ENCODE results near the gene PRPF40A. TPM values are rescaled to one million over a fixed set of nuclear protein-coding genes. Genes with fewer than 3 reads are reported as not detected.

Gene PRPF40A
- total and polyA plus RNA-seq, 9 of the 15 experiments (the other 6 are each of a cell fraction or from before 2014, with no cell fraction given): 168 to 304 (median 264) TPM

DNA sequence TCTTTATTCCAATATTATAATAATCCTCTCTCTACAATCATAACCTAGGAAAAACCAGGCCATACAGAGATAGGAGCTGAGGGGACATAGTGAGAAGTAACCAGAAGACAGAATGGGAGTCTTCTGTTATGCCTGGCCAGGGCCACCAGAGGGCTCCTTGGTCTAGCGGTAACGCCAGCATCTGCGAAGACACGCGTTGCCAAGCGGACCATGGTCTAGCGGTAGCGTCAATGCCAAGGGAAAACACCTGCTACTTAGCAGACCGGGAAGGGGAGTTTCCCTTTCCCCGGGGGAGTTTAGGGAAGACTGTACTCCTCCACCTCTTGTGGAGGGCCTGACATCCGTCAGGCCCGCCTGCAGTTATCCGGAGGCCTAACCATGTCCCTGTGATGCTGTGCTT lies 37.8 kb upstream of the PRPF40A start:
- Histone ChIP-seq H2AFZ (ENCODE audit: low read depth, low read length) (no peak overlapping the region), H4K20me1 (replicated peaks; ENCODE audit: control insufficient read depth, insufficient read depth, low read length) (no peaks in the 10 kb centered on the region), H3K27me3 (ENCODE audit: control insufficient read depth in 2 of 2, insufficient read depth in 2 of 2, low read length in 2 of 2) (no peaks in the 10 kb centered on the region), H3K4me1 (replicated peaks in 1 of 2; ENCODE audit: control insufficient read depth in 2 of 2, insufficient read depth in 2 of 2, low read length in 2 of 2) (no peaks in the 10 kb centered on the region), H3K9ac (ENCODE audit: insufficient read depth in 1 of 2, low read depth in 2 of 2, low read length in 2 of 2) (no peak overlapping the region), H3K27ac (ENCODE audit: extremely low read depth, low read depth, low read length) (no peak overlapping the region), H3K4me2 (ENCODE audit: insufficient read depth, low read length) (no peak overlapping the region), H3K36me3 (ENCODE audit: control insufficient read depth, insufficient read depth, low read length) (peaks cover 58% of the 10 kb centered on the region; the same call in 2 of the 3 replicates), H3K79me2 (ENCODE audit: control insufficient read depth, insufficient read depth, low read length) (no peaks in the 10 kb centered on the region), H3K9me3 (replicated peaks; ENCODE audit: control insufficient read depth, insufficient read depth, low read depth, low read length) (no peaks in the 10 kb centered on the region), H3K4me3 (no peak overlapping the region), H3K9me1 (ENCODE audit: control insufficient read depth, insufficient read depth, low read length) (no peaks in the 10 kb centered on the region)
- ChIA-PET POLR2A (no interaction called here), CTCF (ENCODE audit: low intra/inter-chr PET ratio) (no interaction called here)
- DNase-seq (ENCODE audit: extremely low read depth in 1 of 4, low spot score in 3 of 4) (peak in 1 of 4 experiments; percentile 15), FAIRE-seq (no peak), ATAC-seq (no peak)
- in situ Hi-C loops (cut with MboI) (no loop called here), intact Hi-C loops (cut with micrococcal nuclease) (no loop called here)
- WGBS (ENCODE audit: insufficient coverage, low coverage, missing lambda C conversion rate): 97% methylated on average over 13 of the region's 13 CpGs
- TF ChIP-seq, protein P1, sequence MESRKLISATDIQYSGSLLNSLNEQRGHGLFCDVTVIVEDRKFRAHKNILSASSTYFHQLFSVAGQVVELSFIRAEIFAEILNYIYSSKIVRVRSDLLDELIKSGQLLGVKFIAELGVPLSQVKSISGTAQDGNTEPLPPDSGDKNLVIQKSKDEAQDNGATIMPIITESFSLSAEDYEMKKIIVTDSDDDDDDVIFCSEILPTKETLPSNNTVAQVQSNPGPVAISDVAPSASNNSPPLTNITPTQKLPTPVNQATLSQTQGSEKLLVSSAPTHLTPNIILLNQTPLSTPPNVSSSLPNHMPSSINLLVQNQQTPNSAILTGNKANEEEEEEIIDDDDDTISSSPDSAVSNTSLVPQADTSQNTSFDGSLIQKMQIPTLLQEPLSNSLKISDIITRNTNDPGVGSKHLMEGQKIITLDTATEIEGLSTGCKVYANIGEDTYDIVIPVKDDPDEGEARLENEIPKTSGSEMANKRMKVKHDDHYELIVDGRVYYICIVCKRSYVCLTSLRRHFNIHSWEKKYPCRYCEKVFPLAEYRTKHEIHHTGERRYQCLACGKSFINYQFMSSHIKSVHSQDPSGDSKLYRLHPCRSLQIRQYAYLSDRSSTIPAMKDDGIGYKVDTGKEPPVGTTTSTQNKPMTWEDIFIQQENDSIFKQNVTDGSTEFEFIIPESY (CRISPR knock-in tag; IDR thresholded peaks at IDR 0.05): peak; percentile 100
- TF ChIP-seq, protein P2, sequence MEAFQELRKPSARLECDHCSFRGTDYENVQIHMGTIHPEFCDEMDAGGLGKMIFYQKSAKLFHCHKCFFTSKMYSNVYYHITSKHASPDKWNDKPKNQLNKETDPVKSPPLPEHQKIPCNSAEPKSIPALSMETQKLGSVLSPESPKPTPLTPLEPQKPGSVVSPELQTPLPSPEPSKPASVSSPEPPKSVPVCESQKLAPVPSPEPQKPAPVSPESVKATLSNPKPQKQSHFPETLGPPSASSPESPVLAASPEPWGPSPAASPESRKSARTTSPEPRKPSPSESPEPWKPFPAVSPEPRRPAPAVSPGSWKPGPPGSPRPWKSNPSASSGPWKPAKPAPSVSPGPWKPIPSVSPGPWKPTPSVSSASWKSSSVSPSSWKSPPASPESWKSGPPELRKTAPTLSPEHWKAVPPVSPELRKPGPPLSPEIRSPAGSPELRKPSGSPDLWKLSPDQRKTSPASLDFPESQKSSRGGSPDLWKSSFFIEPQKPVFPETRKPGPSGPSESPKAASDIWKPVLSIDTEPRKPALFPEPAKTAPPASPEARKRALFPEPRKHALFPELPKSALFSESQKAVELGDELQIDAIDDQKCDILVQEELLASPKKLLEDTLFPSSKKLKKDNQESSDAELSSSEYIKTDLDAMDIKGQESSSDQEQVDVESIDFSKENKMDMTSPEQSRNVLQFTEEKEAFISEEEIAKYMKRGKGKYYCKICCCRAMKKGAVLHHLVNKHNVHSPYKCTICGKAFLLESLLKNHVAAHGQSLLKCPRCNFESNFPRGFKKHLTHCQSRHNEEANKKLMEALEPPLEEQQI (IDR thresholded peaks at IDR 0.05): peak; percentile 40; the same call in 1 of the 2 replicates
- TF ChIP-seq, protein P3, sequence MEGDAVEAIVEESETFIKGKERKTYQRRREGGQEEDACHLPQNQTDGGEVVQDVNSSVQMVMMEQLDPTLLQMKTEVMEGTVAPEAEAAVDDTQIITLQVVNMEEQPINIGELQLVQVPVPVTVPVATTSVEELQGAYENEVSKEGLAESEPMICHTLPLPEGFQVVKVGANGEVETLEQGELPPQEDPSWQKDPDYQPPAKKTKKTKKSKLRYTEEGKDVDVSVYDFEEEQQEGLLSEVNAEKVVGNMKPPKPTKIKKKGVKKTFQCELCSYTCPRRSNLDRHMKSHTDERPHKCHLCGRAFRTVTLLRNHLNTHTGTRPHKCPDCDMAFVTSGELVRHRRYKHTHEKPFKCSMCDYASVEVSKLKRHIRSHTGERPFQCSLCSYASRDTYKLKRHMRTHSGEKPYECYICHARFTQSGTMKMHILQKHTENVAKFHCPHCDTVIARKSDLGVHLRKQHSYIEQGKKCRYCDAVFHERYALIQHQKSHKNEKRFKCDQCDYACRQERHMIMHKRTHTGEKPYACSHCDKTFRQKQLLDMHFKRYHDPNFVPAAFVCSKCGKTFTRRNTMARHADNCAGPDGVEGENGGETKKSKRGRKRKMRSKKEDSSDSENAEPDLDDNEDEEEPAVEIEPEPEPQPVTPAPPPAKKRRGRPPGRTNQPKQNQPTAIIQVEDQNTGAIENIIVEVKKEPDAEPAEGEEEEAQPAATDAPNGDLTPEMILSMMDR (IDR thresholded peaks at IDR 0.05 in 2 of 3, conservative IDR thresholded peaks at IDR 0.05 in 1 of 3; ENCODE audit: insufficient read depth in 2 of 3, low read depth in 1 of 3, low read length in 3 of 3): peak; percentile 12 to 39 (median 14); a peak in 2 of 6 replicates
- TF ChIP-seq, protein P4, sequence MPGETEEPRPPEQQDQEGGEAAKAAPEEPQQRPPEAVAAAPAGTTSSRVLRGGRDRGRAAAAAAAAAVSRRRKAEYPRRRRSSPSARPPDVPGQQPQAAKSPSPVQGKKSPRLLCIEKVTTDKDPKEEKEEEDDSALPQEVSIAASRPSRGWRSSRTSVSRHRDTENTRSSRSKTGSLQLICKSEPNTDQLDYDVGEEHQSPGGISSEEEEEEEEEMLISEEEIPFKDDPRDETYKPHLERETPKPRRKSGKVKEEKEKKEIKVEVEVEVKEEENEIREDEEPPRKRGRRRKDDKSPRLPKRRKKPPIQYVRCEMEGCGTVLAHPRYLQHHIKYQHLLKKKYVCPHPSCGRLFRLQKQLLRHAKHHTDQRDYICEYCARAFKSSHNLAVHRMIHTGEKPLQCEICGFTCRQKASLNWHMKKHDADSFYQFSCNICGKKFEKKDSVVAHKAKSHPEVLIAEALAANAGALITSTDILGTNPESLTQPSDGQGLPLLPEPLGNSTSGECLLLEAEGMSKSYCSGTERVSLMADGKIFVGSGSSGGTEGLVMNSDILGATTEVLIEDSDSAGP (CRISPR knock-in tag; IDR thresholded peaks at IDR 0.05): no peak
- TF ChIP-seq RFX5 (IDR thresholded peaks at IDR 0.05; ENCODE audit: low read depth, low read length): no peak
- no peak for TF ChIP-seq RBBP5 (IDR thresholded peaks at IDR 0.05; ENCODE audit: borderline replicate concordance, insufficient read depth, low read length, poor library complexity, severe bottlenecking)
- no peak for TF ChIP-seq PTRF (tag; IDR thresholded peaks at IDR 0.05)
- no TSS peak for BruUV-seq (replicated peaks)
